GM18909 (cell line): ENCODE results near the gene PACS1.

Source experiments
- ATAC-seq: cut with Tn5 transposase; IDR thresholded peaks from one replicate; pipeline ENCODE4 v1.9.1; 2021; ENCODE audit warnings: mild to moderate bottlenecking; ENCODE audit not compliant: unreplicated experiment, poor library complexity

PACS1 gene

DNA sequence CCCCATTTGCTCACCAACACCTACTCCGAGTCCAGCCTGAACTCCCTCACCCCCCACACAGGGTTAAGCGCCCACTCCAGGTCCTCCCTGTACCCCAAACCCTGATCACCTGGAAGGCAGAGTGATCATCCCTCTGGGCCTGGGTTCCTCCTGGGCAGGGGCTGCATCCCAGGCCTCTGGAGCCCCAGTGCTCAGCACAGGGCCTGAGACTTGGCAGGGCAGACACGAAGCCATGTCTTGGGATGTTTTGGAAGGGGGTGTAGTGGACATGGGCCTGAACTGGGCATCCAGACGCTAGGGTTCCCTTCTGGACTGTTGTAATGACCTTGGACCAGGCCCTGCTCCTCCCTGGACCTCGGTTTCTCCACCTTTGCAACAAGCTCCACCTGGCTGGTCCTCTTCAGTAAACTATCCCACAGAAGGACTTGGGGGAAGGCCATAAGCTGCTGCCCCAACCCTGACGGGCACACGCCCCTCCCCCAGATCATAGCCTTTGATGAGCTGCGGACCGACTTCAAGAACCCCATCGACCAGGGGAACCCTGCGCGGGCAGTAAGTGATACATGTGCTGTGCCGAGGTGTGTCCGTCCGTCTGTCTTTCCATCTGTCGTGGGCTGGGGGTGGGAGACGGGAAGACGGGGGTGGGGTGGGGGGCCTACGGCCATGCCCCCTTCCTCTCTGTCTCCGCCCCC lies 211.8 kb downstream of the PACS1 start:
- ATAC-seq = no peak

DNA sequence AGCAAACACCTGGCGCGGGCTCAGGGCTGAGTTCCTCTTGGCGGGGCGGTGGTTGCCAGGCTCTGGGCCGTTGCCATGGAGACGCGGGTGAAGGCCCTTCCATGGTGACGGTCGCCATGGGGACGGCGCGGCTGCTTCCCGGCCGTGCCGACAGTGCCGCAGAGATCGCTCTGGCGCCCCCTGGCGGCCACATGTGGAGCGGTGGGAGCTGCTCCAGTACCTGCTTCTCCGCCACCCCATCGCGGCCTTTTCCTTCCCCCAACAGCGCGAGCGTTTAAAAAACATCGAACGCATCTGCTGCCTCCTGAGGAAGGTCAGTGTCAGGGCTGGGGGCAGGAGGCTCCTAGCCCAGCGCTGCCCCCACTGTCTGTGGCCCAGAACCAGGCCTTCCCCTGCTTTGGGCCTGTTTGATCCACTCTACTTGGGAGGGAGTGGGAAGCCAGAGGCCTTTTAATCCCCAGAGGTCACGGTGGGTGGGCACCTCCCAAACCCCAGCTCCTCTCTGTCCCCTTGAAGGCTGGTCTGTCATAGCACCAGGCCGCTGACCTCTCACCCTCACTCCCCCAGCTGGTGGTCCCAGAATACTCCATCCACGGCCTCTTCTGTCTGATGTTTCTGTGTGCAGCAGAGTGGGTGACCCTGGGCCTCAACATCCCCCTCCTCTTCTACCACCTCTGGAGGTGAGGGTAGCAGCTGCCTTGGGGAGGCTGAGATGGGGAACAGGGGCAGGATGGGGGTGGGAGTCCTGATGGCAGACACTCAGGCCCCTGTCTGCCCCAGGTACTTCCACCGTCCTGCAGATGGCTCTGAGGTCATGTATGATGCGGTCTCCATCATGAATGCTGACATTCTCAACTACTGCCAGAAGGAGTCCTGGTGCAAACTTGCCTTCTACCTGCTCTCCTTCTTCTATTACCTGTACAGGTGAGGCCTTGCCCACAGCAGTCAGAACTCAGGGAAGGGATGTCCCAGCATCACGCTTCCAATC lies 212.7 kb downstream of the PACS1 start:
- peak; percentile 72 for ATAC-seq

GRCh38 chr11:66283461-66284105 lies 213.5 kb downstream of the PACS1 start:
- ATAC-seq = no peak

DNA sequence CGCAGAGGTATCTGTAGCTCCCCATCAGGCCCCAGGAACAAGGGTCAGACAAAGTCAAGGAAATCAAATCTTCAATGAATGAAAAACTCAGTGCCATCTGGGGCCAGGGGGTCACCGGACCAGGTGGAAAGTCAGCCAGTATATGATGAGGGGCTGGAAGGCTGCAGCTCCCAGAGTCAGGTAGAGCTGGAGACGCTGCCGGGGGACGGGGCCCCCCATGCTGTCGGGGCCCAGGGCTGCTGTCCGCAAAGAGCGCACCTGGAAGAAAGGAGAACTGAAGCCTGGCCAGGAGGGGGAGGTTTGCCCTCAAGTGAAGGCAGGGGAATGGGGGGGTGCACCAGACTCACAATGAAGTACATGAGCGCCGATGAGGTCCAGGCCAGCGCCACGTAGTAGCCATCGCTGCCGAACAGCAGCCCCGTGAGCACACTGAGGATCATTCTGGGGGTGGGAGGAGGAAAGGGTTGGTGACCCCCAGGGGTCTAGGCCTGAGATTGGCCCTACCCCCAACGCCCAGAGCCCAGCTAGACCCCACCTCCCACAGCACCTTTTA lies 214.5 kb downstream of the PACS1 start:
- no peak for ATAC-seq

DNA sequence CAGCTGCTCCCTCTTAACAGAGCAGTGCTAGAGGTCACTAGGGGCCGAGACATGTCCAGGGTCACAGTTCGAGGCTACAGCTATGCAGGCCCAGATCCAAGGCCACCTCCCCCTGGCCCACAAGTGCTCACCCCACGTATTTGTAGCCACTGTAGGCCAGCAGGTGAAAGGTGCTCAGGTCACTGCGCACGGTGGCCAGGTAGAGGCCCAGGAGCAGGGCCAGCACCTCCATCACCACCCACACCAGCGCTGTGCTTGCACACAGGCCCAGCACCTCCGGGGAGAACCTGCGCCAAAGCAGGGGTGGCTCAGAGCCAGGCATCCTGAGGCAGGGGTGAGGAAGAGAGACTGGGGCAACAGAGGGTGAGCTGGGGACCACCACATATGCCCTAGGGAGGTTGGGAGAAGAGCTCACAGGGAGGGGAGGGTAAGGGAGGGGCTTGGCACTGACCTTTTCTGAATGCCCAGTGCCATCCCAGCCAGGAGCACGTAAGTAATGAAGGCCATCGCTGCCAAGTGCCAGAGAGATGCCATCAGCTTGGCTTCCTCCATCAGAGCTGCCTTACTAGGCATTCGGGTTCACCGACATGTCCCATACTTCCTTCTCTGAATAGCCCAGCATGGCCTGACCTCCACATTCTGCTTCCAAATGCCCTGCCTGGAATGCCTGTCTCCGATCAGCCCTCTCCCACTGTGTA lies 215.3 kb downstream of the PACS1 start:
- no peak for ATAC-seq

DNA sequence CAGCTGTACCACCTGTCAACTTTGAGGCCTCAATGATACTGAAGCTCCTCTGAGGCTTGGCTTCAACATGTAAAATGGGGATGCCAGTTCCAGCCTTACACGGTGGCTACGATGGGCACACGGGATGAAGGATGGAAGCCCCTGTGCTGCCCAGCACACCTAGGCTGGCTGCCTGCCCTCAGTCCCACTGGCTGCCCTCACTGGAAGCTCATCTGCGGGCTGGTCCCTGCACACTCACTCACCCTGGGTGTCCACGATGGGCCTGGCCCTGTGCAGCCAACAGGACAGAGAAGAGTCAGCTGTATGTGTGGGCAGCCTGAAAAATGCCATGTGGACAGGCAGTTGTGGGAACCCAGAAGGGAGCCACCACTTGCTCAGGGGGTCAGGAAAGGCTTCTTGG lies 216.6 kb downstream of the PACS1 start:
- ATAC-seq = no peak

DNA sequence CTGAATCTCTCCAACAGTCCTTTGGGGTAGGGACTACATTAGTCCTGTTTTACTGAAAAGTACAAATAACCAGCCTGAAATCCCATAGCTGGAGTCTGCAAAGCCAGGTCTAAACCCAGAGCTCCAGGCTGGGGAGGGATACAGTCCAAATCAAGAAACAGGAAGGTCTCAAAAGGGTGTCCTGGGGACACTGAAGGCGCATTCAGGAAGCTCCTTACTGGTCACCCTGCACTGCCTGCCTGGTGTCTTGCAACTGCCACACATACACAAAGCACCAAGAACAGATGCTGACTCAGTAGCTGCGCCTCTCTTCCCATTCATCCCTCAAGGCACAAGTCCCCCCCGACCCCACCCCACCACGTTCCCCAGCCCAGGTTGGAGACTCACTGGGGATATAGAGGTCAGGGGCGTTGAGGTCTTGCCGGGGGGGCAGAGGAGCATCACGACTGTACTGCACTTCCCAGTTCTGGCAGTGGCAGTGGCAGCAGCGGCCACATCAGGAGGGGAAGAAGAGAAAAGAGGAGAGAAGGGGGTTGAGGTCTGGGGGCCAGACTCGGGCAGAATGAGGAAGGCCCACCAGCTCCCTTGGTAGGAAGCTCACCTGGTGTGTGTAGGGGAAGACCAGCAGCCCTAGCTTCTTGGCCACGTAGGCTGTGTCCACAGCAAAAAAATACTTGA lies 217.3 kb downstream of the PACS1 start:
- no peak for ATAC-seq

GRCh38 chr11:66287889-66288670 lies 218.0 kb downstream of the PACS1 start:
- ATAC-seq = no peak

DNA sequence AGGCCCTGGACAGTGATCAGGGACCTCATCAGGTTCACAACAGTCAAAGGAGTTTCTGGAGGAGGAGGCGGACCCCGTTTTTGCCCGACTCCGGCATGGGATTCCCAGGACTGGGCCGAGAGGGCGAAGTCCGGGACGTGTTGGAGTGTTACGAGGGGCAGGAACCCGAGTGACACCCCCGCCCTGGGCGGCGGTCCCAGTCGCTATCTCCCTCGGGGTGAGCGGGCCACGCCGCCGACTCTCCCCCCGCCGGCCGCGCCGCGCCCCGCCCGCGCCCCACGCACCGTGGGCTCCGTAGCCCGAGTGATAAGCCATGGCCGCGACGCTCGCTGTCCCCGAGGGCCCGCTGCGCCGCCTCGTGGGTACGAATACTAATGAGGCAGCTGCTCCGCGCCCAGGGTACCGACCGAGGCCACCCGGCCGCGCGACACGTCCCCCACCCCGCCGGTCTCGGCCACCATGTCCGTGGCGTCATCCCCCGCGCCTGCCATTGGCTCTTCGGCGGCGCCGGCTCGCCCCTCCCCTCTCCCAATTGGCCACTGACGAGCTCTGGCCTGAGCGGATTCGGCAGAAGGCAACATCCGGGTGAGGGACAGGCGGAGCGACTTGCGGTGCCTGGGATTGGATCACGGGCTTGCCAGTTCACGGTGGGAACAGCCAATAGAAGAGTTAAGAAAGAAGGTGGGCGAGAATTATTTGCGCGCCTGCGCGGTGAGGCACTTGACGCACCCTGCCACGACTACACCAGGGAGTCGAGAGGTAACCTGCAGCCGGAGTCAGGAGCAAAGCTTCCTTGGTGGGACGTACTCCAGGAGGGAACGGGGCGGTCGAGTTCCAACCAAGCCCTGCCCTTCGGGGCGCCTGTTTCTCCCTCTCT lies 218.8 kb downstream of the PACS1 start, which contains the start of gene YIF1A:
Gene YIF1A, minus strand, starts transcription at position 473 of the 877 bp plus-strand sequence. Its CDS starts 158 bp downstream, at position 315.
- peak; percentile 87 for ATAC-seq

GRCh38 chr11:66289548-66290329 lies 219.7 kb downstream of the PACS1 start:
- ATAC-seq = peak; percentile 36

- no peak for ATAC-seq
Measured at GRCh38 chr11:66290330-66290621, 220.2 kb downstream of the PACS1 start.

DNA sequence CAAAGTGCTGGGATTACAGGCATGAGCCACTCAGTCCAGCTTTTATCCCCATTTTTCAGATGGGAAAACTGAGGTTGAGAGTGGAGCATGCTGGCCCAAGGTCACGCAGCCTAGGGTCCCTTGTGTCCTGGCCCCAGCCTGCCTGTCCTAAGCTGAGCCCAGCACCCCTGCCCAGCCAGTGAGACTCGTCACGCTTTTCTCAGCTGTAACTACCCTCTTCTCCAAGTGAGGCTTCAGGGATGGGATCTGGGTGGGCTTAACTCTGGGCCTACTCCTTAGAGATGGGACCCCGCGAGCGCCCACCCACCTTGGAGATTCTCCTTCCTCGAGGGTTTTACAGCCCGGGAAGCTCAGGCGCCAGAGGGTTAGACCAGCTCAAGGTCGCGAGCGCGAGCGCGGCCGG lies 221.2 kb downstream of the PACS1 start:
- ATAC-seq = no peak

DNA sequence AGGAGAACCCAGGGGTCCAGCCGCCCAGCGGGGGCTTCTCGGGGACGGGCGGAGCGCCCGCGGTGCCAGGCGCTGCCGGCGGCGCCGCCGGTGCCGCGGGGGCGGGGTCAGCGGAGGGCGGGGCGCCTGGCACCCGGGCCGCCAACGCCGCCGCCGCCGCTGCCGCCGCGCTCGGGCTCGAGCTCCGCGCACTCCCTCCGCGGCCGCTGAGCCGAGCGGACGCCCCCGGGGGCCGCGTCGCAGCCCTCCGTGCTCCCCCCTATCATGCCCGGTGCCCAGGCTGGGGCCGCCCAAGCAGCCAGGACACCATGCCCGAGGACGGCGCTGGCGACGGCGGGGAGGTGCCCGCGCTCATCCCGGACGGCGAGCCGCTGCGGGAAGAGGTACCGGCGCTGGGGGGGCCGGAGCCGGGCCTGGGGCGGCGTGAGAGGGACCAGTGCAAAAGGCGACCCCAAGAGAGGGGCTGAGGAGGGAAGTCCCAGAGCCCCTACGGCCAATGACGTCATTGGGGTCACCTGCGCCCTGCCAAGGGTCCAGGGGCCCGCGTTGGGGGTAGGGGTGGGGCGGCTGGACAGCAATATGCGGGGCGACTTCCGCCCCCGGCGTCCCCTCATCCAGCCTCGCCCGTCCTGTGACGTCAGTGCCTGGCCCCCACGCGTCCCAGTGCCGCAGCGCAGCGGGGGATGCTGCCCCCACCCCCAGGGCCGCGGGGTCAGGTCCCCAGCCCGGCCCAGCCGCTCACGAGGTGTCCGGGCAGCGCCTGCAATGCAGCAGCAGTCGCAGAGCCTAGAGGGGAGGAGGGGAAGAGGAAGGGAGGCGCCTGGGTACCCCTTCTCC lies 221.9 kb downstream of the PACS1 start, which contains the start of gene TMEM151A:
Gene TMEM151A, plus strand, starts transcription at position 189 of the 837 bp plus-strand sequence. Its CDS starts 120 bp downstream, at position 309.
- ATAC-seq = no peak

DNA sequence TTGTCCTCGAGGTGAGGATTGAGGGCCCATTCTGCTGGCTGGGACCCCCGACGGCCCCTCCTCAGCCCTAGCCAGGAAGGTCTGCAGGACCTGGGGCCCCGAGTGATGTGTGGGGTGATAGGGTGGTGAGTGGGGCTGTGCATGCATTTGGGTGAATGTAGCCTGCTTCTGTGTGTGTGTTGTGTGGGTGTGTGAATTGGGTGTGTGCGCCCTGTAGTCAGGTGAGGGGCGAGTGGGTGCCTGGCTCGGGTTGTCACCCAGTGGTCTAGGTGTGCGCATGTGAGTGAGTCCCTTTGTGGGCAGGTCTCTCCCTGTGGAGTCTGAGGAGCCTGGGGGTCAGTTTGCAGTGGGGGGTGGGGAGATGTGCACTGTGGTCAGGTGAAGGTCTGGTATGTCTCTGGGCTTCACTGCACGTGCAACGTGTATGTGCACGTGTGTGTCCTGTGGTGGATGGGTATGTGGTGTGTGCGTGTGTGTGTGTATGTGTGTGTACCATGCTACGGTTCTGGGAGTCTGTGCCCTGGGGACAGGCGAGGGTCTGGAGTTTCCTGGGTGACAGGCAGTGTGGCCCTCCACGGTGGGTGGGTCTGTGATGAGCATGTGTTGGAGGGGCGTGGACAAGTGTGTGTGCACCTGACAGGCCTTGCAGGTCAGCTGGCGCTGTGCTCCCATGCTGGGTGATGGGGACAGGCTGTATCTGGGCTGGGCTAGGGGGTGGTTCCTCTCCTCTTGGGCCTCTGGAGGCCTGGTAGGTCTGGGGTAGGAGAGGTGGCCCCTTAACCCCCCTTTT lies 222.7 kb downstream of the PACS1 start:
- no peak for ATAC-seq

DNA sequence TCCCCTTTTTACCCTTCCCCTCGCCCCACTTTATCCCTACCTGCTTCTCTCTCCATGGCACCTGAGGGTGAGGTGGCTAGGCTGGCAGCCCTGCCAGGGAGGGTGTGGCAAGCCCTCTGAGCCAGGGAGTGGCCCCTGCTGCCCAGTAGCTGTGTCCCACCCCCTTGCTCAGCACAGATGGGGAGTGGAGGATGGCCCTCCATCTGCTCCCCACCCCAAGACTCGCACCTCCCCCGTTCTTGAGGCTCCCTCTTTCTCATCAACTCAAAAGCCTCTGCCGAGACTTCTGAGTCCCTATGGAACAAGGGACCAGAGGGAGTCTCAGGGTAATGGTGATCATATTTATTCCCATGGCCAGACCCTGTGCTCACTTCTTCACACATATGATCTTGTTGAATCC lies 223.3 kb downstream of the PACS1 start:
- ATAC-seq = no peak
